NCI-H510A treated with DMSO at 0.1 percent for 48 hours (cell line): Measurements from ENCODE around the gene CUTA.
A peak's percentile ranks its signal among the peaks of the same experiment; 100 is the strongest.
"Not testable (repeated sequence)": the region's sequence is repeated elsewhere in the genome, so short reads cannot be mapped to it uniquely, and the experiment has no call there.

Experiments
- DNase-seq: peaks from one replicate; lab custom pipeline; 2025; lab: John Stamatoyannopoulos, UW

Gene CUTA

GRCh38 chr6:33405386-33405940 lies 12.4 kb downstream of the CUTA start:
- no peak for DNase-seq

DNA sequence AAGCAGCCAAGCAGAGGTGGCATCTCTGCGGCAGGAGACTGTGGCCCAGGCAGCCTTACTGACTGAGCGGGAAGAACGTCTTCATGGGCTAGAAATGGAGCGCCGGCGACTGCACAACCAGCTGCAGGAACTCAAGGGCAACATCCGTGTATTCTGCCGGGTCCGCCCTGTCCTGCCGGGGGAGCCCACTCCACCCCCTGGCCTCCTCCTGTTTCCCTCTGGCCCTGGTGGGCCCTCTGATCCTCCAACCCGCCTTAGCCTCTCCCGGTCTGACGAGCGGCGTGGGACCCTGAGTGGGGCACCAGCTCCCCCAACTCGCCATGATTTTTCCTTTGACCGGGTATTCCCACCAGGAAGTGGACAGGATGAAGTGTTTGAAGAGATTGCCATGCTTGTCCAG lies 13.0 kb downstream of the CUTA start:
- DNase-seq: no peak

DNA sequence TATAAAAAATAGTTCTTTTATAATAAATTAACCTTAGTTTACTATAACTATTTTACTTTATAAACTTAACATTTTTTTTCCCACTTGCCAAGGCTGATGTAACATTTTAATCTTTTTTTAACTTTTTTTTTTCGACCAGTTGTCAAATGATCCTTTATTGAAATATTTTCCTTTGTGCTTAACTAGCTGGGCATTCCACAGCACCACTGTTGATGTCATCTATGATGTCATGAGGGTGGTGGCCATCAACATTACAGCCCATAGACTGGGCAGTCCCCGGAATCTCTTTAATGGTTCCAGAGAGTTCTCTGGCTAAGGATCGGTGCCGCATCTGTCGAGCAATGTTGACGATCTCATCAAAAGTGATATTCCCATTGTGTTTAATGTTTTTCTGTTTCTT lies 18.0 kb downstream of the CUTA start:
- not testable (repeated sequence) for DNase-seq

DNA sequence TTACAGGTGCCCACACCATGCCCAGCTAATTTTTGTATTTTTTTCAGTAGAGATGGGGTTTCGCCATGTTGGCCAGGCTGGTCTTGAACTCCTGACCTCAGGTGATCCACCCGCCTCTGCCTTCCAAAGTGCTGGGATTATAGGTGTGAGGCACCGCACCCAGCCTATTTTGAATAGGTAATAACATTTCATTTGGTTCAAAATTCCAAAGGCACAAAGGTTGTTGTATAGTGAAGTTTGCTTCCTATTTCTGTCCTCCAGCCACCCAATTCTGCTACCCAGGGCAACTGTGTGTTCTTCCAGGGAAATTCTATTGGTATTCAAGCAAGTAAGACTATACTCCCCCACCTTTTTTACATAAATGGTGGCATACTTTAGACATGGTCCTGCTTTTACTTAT lies 19.3 kb downstream of the CUTA start:
- DNase-seq: not testable (repeated sequence)

DNA sequence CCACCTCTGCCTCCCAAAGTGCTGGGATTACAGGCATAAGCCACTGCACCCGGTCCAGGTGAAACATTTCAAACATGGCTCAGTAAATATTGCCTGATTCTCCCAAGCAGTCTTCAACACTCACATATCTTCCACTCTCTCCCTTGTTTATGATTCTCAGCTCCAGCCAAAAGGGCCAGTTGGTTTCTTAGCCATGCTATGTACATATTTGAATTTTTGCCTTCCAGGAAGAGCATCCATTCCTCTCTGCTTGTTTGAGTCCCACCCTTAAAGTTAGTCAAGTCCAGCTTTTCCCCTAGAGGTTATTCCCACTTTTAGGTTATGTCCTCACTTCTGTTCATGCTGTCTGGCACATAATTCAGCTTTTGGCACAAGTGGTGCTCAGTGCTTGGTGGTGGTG lies 20.4 kb downstream of the CUTA start:
- DNase-seq: no peak

GRCh38 chr6:33392979-33393378 lies 24.9 kb downstream of the CUTA start:
- no peak for DNase-seq

- DNase-seq: no peak
These were observed 25.3 kb downstream of the CUTA start for GRCh38 chr6:33392595-33392948.

GRCh38 chr6:33391922-33392594 lies 25.8 kb downstream of the CUTA start:
- peak; percentile 38 for DNase-seq

DNA sequence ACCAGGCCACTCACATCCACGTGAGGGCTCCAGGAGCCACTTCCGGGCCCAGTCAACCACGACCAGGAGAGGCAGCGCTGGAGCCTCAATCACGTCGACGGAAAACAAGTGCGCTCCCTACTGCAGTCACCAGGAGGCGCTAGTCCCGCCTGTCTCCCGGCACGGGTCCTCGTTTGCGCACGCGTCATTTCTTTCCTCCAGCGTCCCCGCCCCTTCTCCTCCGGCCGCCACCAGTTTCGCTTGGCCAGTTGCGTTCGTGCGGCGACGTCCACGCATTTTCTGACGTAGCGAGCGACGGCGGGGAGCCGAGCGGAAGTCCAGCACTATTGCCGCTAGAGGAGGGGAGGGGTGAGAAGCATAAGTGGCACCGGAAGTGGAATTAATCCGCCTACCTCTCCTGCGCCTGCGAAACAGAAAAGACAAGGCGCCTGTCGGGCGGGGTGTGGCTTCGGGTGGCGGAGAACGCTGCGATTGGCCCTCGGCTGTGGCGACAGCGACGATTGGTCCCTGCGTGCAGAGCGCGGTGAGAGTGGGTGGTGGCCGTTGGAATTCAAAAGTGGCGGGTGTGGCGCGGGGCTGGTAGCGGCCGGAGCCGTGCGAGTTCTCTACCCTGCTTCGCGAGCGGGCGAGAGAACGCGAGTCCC lies 26.5 kb downstream of the CUTA start, which contains the start of gene KIFC1:
TSS of gene KIFC1 (plus strand) at position 546 of the 644 bp plus-strand sequence. CDS start 163 bp downstream, outside the sequence.
- DNase-seq: peak; percentile 100

DNA sequence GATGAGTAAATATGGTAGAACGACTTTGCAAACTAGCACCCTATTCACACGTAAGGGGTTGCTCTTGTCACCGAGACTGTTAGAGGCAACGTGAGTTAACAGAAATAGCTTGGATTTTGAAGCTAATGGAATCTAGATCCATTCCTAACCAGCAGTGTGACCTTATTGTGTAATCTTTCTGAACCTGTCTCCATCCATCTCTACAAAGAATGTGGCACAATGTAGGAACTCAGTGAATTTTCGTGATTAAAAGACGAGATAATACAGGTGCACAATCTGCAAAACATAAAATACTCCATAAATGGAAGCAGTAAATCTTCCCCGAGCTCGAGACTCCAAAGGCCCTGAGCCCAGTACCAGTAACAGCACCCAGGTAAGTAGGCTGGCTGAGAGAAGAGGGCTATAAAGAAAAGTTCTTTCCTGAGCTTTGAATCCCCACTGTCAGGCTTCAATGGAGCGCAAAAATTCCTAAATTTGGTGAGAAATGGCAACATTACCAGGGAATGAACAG lies 27.1 kb downstream of the CUTA start:
- DNase-seq: no peak

DNA sequence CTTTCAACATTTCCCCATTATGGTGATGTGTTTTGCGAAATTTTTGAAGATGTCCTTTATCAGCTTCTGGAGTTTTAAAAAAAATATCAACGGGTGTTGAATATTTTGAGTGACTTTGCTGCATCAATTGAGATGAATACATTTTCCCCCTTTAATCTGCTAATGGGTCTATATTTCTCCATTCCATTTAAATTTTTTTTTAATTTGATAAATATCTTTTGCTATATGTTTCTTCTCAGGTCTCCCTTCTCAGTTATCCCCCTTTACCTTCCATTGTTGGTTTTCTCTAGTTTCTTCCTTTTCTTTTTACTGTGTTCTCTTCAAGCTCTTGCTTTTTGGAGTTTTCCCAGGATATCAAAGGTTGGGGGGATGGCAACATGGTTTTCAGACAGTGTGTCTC lies 27.7 kb downstream of the CUTA start:
- DNase-seq: no peak

DNA sequence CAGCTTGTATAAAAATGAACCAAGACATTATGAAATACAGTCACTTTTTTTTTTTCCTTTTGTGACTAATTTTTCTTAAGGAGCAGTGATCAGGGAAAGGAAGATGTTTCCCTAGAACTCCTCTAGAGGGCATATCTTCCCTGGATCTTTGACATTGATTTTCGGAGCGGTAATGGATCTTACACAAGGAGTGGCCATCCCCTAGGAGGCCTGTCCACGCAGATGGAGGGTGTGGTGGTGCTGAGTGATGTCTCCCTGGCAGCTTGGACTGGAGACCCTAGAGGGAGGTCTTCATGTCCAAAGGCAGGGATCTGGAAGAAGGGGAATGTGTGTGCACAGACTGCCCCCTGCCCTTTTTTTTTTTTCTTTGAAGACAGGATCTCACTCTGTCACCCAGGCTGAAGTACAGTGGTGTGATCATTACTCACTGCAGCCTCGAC lies 33.3 kb downstream of the CUTA start:
- DNase-seq: no peak

DNA sequence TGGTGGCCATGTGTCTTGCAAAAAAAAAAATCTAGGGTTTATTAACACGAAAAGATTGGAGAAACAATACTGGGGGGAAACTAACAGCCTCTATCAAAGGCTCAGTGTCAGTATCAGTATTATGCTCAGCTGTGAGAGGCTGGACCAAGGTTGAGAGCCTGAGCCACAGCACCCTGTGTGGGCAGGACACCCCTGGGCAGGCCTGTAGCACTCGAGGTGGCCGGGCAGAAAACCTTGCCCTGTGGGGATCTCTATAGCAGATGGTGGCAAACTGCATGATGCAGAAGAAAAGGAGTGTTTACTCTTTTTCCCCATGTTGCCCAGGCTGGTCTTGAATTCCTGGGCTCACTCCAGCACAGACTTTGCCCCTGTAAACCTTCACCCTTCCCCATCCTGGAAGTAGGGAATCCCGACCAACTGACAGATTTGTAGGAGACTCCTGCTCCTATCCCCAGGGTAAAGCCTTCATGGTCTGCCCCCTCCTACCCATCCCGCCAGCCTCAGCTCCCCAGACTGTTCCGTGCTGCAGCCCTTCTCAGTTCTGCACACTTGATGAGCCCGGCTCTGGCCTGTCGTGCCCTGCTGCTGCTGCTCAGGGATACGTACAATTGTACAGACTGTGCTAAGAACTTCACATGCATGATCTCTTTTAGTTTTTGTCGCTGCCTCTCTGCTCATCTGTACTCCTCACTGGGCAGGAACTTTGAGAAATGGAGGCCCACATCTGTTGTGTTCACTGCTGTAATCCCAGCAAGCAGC lies 34.3 kb downstream of the CUTA start:
- DNase-seq: no peak

GRCh38 chr6:33380272-33380981 lies 37.5 kb downstream of the CUTA start:
- no peak for DNase-seq

DNA sequence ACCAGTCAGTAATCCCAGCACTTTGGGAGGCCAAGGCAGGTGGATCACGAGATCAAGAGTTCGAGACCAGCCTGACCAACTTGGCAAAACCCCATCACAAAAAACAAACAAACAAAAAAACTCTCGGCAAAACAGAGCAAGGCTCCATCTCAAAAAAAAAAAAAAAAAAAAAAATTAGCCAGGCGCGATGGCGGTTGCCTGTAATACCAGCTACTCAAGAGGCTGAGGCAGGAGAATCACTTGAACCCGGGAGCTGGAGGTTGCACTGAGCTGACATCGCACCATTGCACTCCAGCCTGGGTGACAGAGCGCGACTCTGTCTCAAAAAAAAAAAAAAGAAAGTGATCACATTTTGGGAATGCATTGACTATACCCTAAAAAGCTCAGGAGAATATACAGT lies 38.7 kb downstream of the CUTA start:
- DNase-seq: not testable (repeated sequence)

DNA sequence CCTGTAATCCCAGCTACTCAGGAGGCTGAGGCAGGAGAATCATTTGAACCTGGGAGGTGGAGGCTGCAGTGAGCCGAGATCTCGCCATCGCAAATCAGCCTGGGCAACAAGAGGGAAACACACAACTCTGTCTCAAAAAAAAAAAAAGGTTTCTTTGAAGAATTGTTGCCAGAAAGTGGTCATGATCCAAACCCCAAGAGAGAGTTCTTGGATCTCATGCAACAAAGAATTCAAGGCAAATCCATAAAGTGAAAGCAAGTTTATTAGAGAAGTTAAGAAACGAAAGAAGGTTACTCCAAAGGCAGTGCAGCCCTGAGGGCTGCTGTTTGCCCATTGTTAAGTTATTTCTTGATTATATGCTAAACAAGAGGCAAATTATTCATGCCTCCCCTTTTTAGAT lies 40.7 kb downstream of the CUTA start:
- no peak for DNase-seq

DNA sequence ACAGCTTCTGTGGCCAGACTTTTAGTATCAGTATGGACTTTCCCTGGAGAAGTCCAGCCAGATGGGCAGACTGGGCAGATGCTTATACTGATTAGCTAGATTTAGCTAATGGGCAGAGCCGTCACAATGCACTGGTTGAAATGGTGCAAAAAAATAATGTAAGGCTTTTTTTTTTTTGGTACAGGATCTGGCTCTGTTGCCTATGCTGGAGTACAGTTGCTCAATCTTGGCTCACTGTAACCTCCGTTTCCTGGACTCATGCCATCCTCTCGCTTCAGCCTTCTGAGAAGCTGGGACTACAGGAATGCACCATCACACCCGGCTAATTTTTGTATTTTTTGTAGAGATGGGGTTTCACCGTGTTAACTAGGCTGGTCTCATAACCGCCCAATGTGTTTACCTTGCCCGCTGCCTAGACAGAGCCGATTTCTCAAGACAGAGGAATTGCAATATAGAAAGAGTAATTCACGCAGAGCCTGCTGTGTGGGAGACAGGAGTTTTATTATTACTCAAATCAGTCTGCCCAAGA lies 42.7 kb downstream of the CUTA start:
- no peak for DNase-seq

- no peak for DNase-seq
These were observed 43.7 kb downstream of the CUTA start for GRCh38 chr6:33373960-33374910.

GRCh38 chr6:33372526-33373123 lies 45.3 kb downstream of the CUTA start:
- peak; percentile 55 for DNase-seq

DNA sequence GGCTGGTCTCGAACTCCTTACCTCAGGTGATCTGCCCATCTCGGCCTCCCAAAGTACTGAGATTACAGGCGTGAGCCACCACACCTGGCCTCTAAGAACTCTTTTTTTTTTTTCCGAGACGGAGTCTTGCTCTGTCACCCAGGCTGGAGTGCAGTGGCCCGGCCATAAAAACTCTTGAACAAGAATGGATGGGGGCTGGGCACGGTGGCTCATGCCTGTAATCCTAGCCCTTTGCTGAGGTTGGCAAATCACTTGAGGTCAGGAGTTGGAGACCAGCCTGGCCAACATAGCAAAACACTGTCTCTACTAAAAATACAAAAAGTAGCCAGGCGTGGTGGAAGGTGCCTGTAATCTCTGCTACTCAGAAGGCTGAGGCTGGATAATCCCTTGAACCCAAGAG lies 46.0 kb downstream of the CUTA start:
- peak; percentile 28 for DNase-seq
